ENCODE data around the gene MSH3. TPM values are rescaled to one million over a fixed set of nuclear protein-coding genes. Genes with fewer than 3 reads are reported as not detected.

The MSH3 gene
- total and polyA plus RNA-seq, 2 of the 8 experiments (the other 6 are each of a cell fraction or from before 2014, with no cell fraction given), result 3.6 to 22.6 TPM

GRCh38 chr5:80864706-80865435 is 210.4 kb downstream of the MSH3 start:
- no peak for DNase-seq (ENCODE audit: low read depth in 1 of 2, low spot score in 2 of 2)
- Histone ChIP-seq H3K4ac (replicated peaks; ENCODE audit: insufficient read length, low read depth, low read length) (no peak overlapping the region), H3K4me1 (replicated peaks in 1 of 4; ENCODE audit: control insufficient read depth in 3 of 4, insufficient read depth in 4 of 4, low read length in 3 of 4) (peaks cover 0 to 3% (median 0%) of the 10 kb centered on the region in 4 experiments; a peak in 2 of 7 replicates), H2AK5ac (ENCODE audit: low read depth, low read length) (no peak overlapping the region), H3K4me2 (ENCODE audit: insufficient read depth in 1 of 2, low read depth in 2 of 2, low read length in 2 of 2) (no peak overlapping the region), H2BK120ac (replicated peaks; ENCODE audit: low read depth, low read length) (no peak overlapping the region), H3K23me2 (ENCODE audit: low read depth, low read length) (no peaks in the 10 kb centered on the region), H3K27ac (ENCODE audit: low read depth, low read length) (no peak overlapping the region), H3K23ac (ENCODE audit: insufficient read length) (no peak overlapping the region), H4K91ac (replicated peaks; ENCODE audit: insufficient read length, low read length) (no peak overlapping the region), H2AFZ (ENCODE audit: low read length) (no peak overlapping the region), H3K14ac (ENCODE audit: insufficient read length) (no peak overlapping the region), H3K56ac (replicated peaks; ENCODE audit: insufficient read length, low read depth, low read length) (no peak overlapping the region), H2BK12ac (ENCODE audit: low read depth, low read length) (no peak overlapping the region), H4K5ac (ENCODE audit: insufficient read length, low read depth, low read length) (no peak overlapping the region), H2BK5ac (ENCODE audit: low read depth, low read length) (no peak overlapping the region), H3K9me3 (ENCODE audit: insufficient read depth in 2 of 2, low read depth in 1 of 2, low read length in 1 of 2) (no peaks in the 10 kb centered on the region), H3K18ac (ENCODE audit: extremely low read depth, low read length) (no peak overlapping the region), H4K8ac (ENCODE audit: extremely low read depth, insufficient read depth, low read length) (no peak overlapping the region), H4K20me1 (replicated peaks in 1 of 2; ENCODE audit: control insufficient read depth in 1 of 2, insufficient read depth in 2 of 2, low read length in 2 of 2) (peaks cover 0 to 2% of the 10 kb centered on the region in 2 experiments), H3K79me2 (ENCODE audit: control insufficient read depth in 1 of 2, insufficient read depth in 2 of 2, low read length in 2 of 2) (no peaks in the 10 kb centered on the region), H3K36me3 (ENCODE audit: control insufficient read depth in 2 of 4, insufficient read depth in 4 of 4, low read length in 3 of 4) (no peaks in the 10 kb centered on the region; a peak in 1 of 8 replicates), H2BK15ac (ENCODE audit: low read length) (no peak overlapping the region), H2BK20ac (ENCODE audit: low read length) (no peak overlapping the region), H3K79me1 (ENCODE audit: low read depth, low read length) (no peaks in the 10 kb centered on the region), H3K27me3 (replicated peaks in 1 of 4; ENCODE audit: control insufficient read depth in 3 of 4, extremely low read depth in 1 of 4, insufficient read depth in 3 of 4, low read length in 3 of 4) (no peaks in the 10 kb centered on the region), H3K4me3 (ENCODE audit: extremely low read depth in 1 of 4, insufficient read depth in 2 of 4, low read depth in 3 of 4, low read length in 4 of 4) (no peak overlapping the region), H3K9ac (replicated peaks in 1 of 4; ENCODE audit: extremely low read depth in 1 of 4, low read depth in 3 of 4, low read length in 3 of 4) (no peak overlapping the region)
- CTCF ChIA-PET (ENCODE audit: partially characterized antibody), result interaction anchor here (0.6 to 0.9 kb wide), 2 partner anchors 153 to 236 kb away, joined by 3 read pairs; no protein-coding TSS in a partner anchor
- POLR2A ChIA-PET (ENCODE audit: partially characterized antibody), result no interaction called here
- FAIRE-seq, result no peak
- WGBS, 2 experiments (ENCODE audit: extremely low coverage in 1 of 2, insufficient coverage in 1 of 2, insufficient read length in 1 of 2, insufficient replicate concordance in 2 of 2, low coverage in 1 of 2, low lambda C conversion rate in 2 of 2, missing lambda C conversion rate in 1 of 2), result 84% methylated on average over 3 of the region's 3 CpGs; no CpG with 5 or more reads in 1 of the 2 experiments
- TF ChIP-seq FOSL1 (IDR thresholded peaks at IDR 0.05; ENCODE audit: insufficient read depth, low read depth, low read length) (no peak), POU5F1 (IDR thresholded peaks at IDR 0.05; ENCODE audit: low read depth, low read length) (no peak), EZH2 (IDR thresholded peaks at IDR 0.05; ENCODE audit: low read depth, low read length, severe bottlenecking) (no peak), RAD21 (IDR thresholded peaks at IDR 0.05 in 1 of 2, conservative IDR thresholded peaks at IDR 0.05 in 1 of 2; ENCODE audit: low read depth in 2 of 2, low read length in 2 of 2) (no peak), TBP (IDR thresholded peaks at IDR 0.05; ENCODE audit: low read depth, low read length) (no peak), MAX (IDR thresholded peaks at IDR 0.05) (no peak), TAF7 (optimal IDR thresholded peaks at IDR 0.05; ENCODE audit: borderline replicate concordance, low read depth, low read length) (no peak), CTCF (IDR thresholded peaks at IDR 0.05; ENCODE audit: control extremely low read depth in 1 of 3, insufficient read depth in 1 of 3, low read depth in 1 of 3, low read length in 3 of 3) (no peak), JUND (IDR thresholded peaks at IDR 0.05; ENCODE audit: low read length) (no peak)

All from H1 (cell line).